ENCODE measurements around the gene SYAP1. TPM values are rescaled to one million over a fixed set of nuclear protein-coding genes. Genes with fewer than 3 reads are reported as not detected.

SYAP1 gene
- total and polyA plus RNA-seq, 2 of the 8 experiments (the other 6 are each of a cell fraction or from before 2014, with no cell fraction given) = 2.9 to 20.3 TPM

GRCh38 chrX:16783452-16783851 lies 64.0 kb downstream of the SYAP1 start:
- FAIRE-seq (no peak), DNase-seq (ENCODE audit: low read depth in 1 of 2, low spot score in 2 of 2) (no peak)
- H3K79me2 ChIP-seq (ENCODE audit: control insufficient read depth in 1 of 2, insufficient read depth in 2 of 2, low read length in 2 of 2) = peaks cover 8 to 18% of the 10 kb centered on the region in 2 experiments
- no peak overlapping the region for H2AFZ ChIP-seq (ENCODE audit: low read length)
- H3K27me3 ChIP-seq (replicated peaks in 1 of 4; ENCODE audit: control insufficient read depth in 3 of 4, extremely low read depth in 1 of 4, insufficient read depth in 3 of 4, low read length in 3 of 4) = no peaks in the 10 kb centered on the region
- H4K20me1 ChIP-seq (replicated peaks in 1 of 2; ENCODE audit: control insufficient read depth in 1 of 2, insufficient read depth in 2 of 2, low read length in 2 of 2) = peaks cover 0 to 2% of the 10 kb centered on the region in 2 experiments
- H3K23me2 ChIP-seq (ENCODE audit: low read depth, low read length) = no peaks in the 10 kb centered on the region
- H4K91ac ChIP-seq (replicated peaks; ENCODE audit: insufficient read length, low read length) = no peak overlapping the region
- no peak overlapping the region for H3K18ac ChIP-seq (ENCODE audit: extremely low read depth, low read length)
- 95% methylated on average over 16 of the region's 17 CpGs; no CpG with 5 or more reads in 1 of the 2 experiments for WGBS, 2 experiments (ENCODE audit: extremely low coverage in 1 of 2, insufficient coverage in 1 of 2, insufficient read length in 1 of 2, insufficient replicate concordance in 2 of 2, low coverage in 1 of 2, low lambda C conversion rate in 2 of 2, missing lambda C conversion rate in 1 of 2)
- no peak overlapping the region for H2BK15ac ChIP-seq (ENCODE audit: low read length)
- ChIA-PET CTCF (ENCODE audit: partially characterized antibody) (interaction anchor here (1.0 kb wide), 1 partner anchor 24 kb away, joined by 3 read pairs; no protein-coding TSS in a partner anchor), POLR2A (ENCODE audit: partially characterized antibody) (interaction anchor here (1.1 to 1.7 kb wide), 4 partner anchors 10 to 18 kb away, joined by 3 to 7 read pairs (median 4); no protein-coding TSS in a partner anchor)
- no peaks in the 10 kb centered on the region; a peak in 1 of 8 replicates for H3K36me3 ChIP-seq (ENCODE audit: control insufficient read depth in 2 of 4, insufficient read depth in 4 of 4, low read length in 3 of 4)
- H3K14ac ChIP-seq (ENCODE audit: insufficient read length) = no peak overlapping the region
- no peak overlapping the region for H3K4me2 ChIP-seq (ENCODE audit: insufficient read depth in 1 of 2, low read depth in 2 of 2, low read length in 2 of 2)
- no peak overlapping the region for H3K56ac ChIP-seq (replicated peaks; ENCODE audit: insufficient read length, low read depth, low read length)
- H3K4me3 ChIP-seq (ENCODE audit: extremely low read depth in 1 of 4, insufficient read depth in 2 of 4, low read depth in 3 of 4, low read length in 4 of 4) = no peak overlapping the region
- no peak overlapping the region for H3K4ac ChIP-seq (replicated peaks; ENCODE audit: insufficient read length, low read depth, low read length)
- no peak overlapping the region for H2BK120ac ChIP-seq (replicated peaks; ENCODE audit: low read depth, low read length)
- H4K8ac ChIP-seq (ENCODE audit: extremely low read depth, insufficient read depth, low read length) = no peak overlapping the region
- H3K9me3 ChIP-seq (ENCODE audit: insufficient read depth in 2 of 2, low read depth in 1 of 2, low read length in 1 of 2) = no peaks in the 10 kb centered on the region
- H2BK20ac ChIP-seq (ENCODE audit: low read length) = no peak overlapping the region
- H3K79me1 ChIP-seq (ENCODE audit: low read depth, low read length) = no peaks in the 10 kb centered on the region
- no peak overlapping the region for H2AK5ac ChIP-seq (ENCODE audit: low read depth, low read length)
- no peaks in the 10 kb centered on the region for H3K4me1 ChIP-seq (replicated peaks in 1 of 4; ENCODE audit: control insufficient read depth in 3 of 4, insufficient read depth in 4 of 4, low read length in 3 of 4)
- no peak overlapping the region for H2BK5ac ChIP-seq (ENCODE audit: low read depth, low read length)
- no peak overlapping the region for H3K23ac ChIP-seq (ENCODE audit: insufficient read length)
- no peak overlapping the region for H4K5ac ChIP-seq (ENCODE audit: insufficient read length, low read depth, low read length)
- H3K27ac ChIP-seq (ENCODE audit: low read depth, low read length) = no peak overlapping the region
- H3K9ac ChIP-seq (replicated peaks in 1 of 4; ENCODE audit: extremely low read depth in 1 of 4, low read depth in 3 of 4, low read length in 3 of 4) = no peak overlapping the region
- no peak overlapping the region for H2BK12ac ChIP-seq (ENCODE audit: low read depth, low read length)
- TF ChIP-seq SP4 (IDR thresholded peaks at IDR 0.05; ENCODE audit: low read length) (no peak), NRF1 (IDR thresholded peaks at IDR 0.05; ENCODE audit: low read depth, low read length) (no peak), POLR2AphosphoS5 (IDR thresholded peaks at IDR 0.05; ENCODE audit: low read depth, low read length) (no peak), CHD1 (IDR thresholded peaks at IDR 0.05; ENCODE audit: low read depth, low read length) (no peak), CREB1 (IDR thresholded peaks at IDR 0.05) (no peak), KDM4A (IDR thresholded peaks at IDR 0.05; ENCODE audit: low read depth, low read length, severe bottlenecking) (no peak), NANOG (IDR thresholded peaks at IDR 0.05; ENCODE audit: insufficient read depth, low read depth, low read length, poor library complexity, severe bottlenecking) (no peak), SIX5 (IDR thresholded peaks at IDR 0.05; ENCODE audit: low read depth, low read length) (no peak), SIRT6 (IDR thresholded peaks at IDR 0.05; ENCODE audit: low read length) (no peak), YY1 (IDR thresholded peaks at IDR 0.05; ENCODE audit: low read depth, low read length) (no peak), CBX8 (IDR thresholded peaks at IDR 0.05; ENCODE audit: borderline replicate concordance, low read depth, low read length) (no peak), CBX5 (IDR thresholded peaks at IDR 0.05; ENCODE audit: low read depth, low read length) (no peak), SIN3A (conservative IDR thresholded peaks at IDR 0.05 in 1 of 2, IDR thresholded peaks at IDR 0.05 in 1 of 2; ENCODE audit: low read depth in 1 of 2, low read length in 2 of 2) (no peak), TCF12 (IDR thresholded peaks at IDR 0.05; ENCODE audit: low read depth, low read length) (no peak)
